ENCODE measurements around the gene FNBP1.
A peak's percentile ranks its signal among the peaks of the same experiment; 100 is the strongest.

The FNBP1 gene

GRCh38 chr9:129972816-129973215 lies 70.2 kb downstream of the FNBP1 start:
- no peak for DNase-seq (ENCODE audit: low spot score)
- TF ChIP-seq CTCF (IDR thresholded peaks at IDR 0.05; ENCODE audit: extremely low read depth, missing control alignments), result no peak

- no peak for DNase-seq (ENCODE audit: low spot score)
- no peak for TF ChIP-seq CTCF (IDR thresholded peaks at IDR 0.05; ENCODE audit: extremely low read depth, missing control alignments)
Observed at GRCh38 chr9:129968690-129969485, 74.1 kb downstream of the FNBP1 start.

- TF ChIP-seq CTCF (IDR thresholded peaks at IDR 0.05; ENCODE audit: extremely low read depth, missing control alignments), result no peak
- no peak for DNase-seq (ENCODE audit: low spot score)
Observed at GRCh38 chr9:129964901-129965734, 77.9 kb downstream of the FNBP1 start.

- no peak for TF ChIP-seq CTCF (IDR thresholded peaks at IDR 0.05; ENCODE audit: extremely low read depth, missing control alignments)
- peak; percentile 61 for DNase-seq (ENCODE audit: low spot score)
Observed at GRCh38 chr9:129962889-129963703, 79.9 kb downstream of the FNBP1 start.

- no peak for DNase-seq (ENCODE audit: low spot score)
- no peak for TF ChIP-seq CTCF (IDR thresholded peaks at IDR 0.05; ENCODE audit: extremely low read depth, missing control alignments)
Observed at GRCh38 chr9:129962451-129962864, 80.5 kb downstream of the FNBP1 start.

- no peak for TF ChIP-seq CTCF (IDR thresholded peaks at IDR 0.05; ENCODE audit: extremely low read depth, missing control alignments)
Observed at GRCh38 chr9:129958796-129959195, 84.2 kb downstream of the FNBP1 start.

More at GRCh38 chr9:129958796-129959195, 84.2 kb downstream of the FNBP1 start:
- DNase-seq (ENCODE audit: low spot score), result no peak

All from GM20000 (cell line).